Measurements from ENCODE around the gene ING4.

The ING4 gene

GRCh38 chr12:6613776-6614512 lies 49.0 kb downstream of the ING4 start:
- no peak overlapping the region for H3K4me3 ChIP-seq (ENCODE audit: low read depth in 1 of 2, low read length in 2 of 2)
- H3K36me3 ChIP-seq (ENCODE audit: insufficient read depth, low read length) = no peaks in the 10 kb centered on the region
- H3K9ac ChIP-seq (ENCODE audit: low read length) = no peak overlapping the region
- peak overlapping the region; percentile 72 for H3K27ac ChIP-seq (ENCODE audit: low read depth, low read length)
- H3K9me3 ChIP-seq (ENCODE audit: low read length) = no peaks in the 10 kb centered on the region
- H3K27me3 ChIP-seq (ENCODE audit: control insufficient read depth in 1 of 2, insufficient read depth in 2 of 2, low read length in 2 of 2) = no peaks in the 10 kb centered on the region
- peaks cover 40% of the 10 kb centered on the region for H3K4me1 ChIP-seq (ENCODE audit: insufficient read depth, low read length)

GRCh38 chr12:6613015-6613775 lies 49.7 kb downstream of the ING4 start:
- Histone ChIP-seq H3K36me3 (ENCODE audit: insufficient read depth, low read length) (no peaks in the 10 kb centered on the region), H3K9ac (ENCODE audit: low read length) (peak overlapping the region; percentile 14), H3K4me1 (ENCODE audit: insufficient read depth, low read length) (peaks cover 42% of the 10 kb centered on the region), H3K27ac (ENCODE audit: low read depth, low read length) (peak overlapping the region; percentile 99), H3K9me3 (ENCODE audit: low read length) (no peaks in the 10 kb centered on the region), H3K4me3 (ENCODE audit: low read depth in 1 of 2, low read length in 2 of 2) (peak overlapping the region; percentile 5 to 60), H3K27me3 (ENCODE audit: control insufficient read depth in 1 of 2, insufficient read depth in 2 of 2, low read length in 2 of 2) (no peaks in the 10 kb centered on the region)

GRCh38 chr12:6612652-6613014 lies 50.3 kb downstream of the ING4 start:
- H3K27me3 ChIP-seq (ENCODE audit: control insufficient read depth in 1 of 2, insufficient read depth in 2 of 2, low read length in 2 of 2) = no peaks in the 10 kb centered on the region
- peak overlapping the region; percentile 99 for H3K27ac ChIP-seq (ENCODE audit: low read depth, low read length)
- peaks cover 42% of the 10 kb centered on the region for H3K4me1 ChIP-seq (ENCODE audit: insufficient read depth, low read length)
- H3K9me3 ChIP-seq (ENCODE audit: low read length) = no peaks in the 10 kb centered on the region
- peak overlapping the region; percentile 14 for H3K9ac ChIP-seq (ENCODE audit: low read length)
- H3K4me3 ChIP-seq (ENCODE audit: low read depth in 1 of 2, low read length in 2 of 2) = peak overlapping the region; percentile 5 to 60
- no peaks in the 10 kb centered on the region for H3K36me3 ChIP-seq (ENCODE audit: insufficient read depth, low read length)

GRCh38 chr12:6612247-6612646 lies 50.7 kb downstream of the ING4 start:
- H3K27ac ChIP-seq (ENCODE audit: low read depth, low read length) = peak overlapping the region; percentile 99
- H3K4me3 ChIP-seq (ENCODE audit: low read depth in 1 of 2, low read length in 2 of 2) = peak overlapping the region; percentile 5 to 60
- H3K9me3 ChIP-seq (ENCODE audit: low read length) = no peaks in the 10 kb centered on the region
- H3K27me3 ChIP-seq (ENCODE audit: control insufficient read depth in 1 of 2, insufficient read depth in 2 of 2, low read length in 2 of 2) = no peaks in the 10 kb centered on the region
- no peaks in the 10 kb centered on the region for H3K36me3 ChIP-seq (ENCODE audit: insufficient read depth, low read length)
- H3K9ac ChIP-seq (ENCODE audit: low read length) = peak overlapping the region; percentile 14
- peaks cover 43% of the 10 kb centered on the region for H3K4me1 ChIP-seq (ENCODE audit: insufficient read depth, low read length)

- Histone ChIP-seq H3K27ac (ENCODE audit: low read depth, low read length) (peak overlapping the region; percentile 98), H3K9me3 (ENCODE audit: low read length) (no peaks in the 10 kb centered on the region), H3K36me3 (ENCODE audit: insufficient read depth, low read length) (no peaks in the 10 kb centered on the region), H3K27me3 (ENCODE audit: control insufficient read depth in 1 of 2, insufficient read depth in 2 of 2, low read length in 2 of 2) (no peaks in the 10 kb centered on the region), H3K4me1 (ENCODE audit: insufficient read depth, low read length) (peaks cover 60% of the 10 kb centered on the region), H3K4me3 (ENCODE audit: low read depth in 1 of 2, low read length in 2 of 2) (no peak overlapping the region), H3K9ac (ENCODE audit: low read length) (no peak overlapping the region)
Measured at GRCh38 chr12:6608592-6609281, 54.2 kb downstream of the ING4 start.

- no peaks in the 10 kb centered on the region for H3K36me3 ChIP-seq (ENCODE audit: insufficient read depth, low read length)
- H3K9ac ChIP-seq (ENCODE audit: low read length) = peak overlapping the region; percentile 40
- peak overlapping the region; percentile 98 for H3K27ac ChIP-seq (ENCODE audit: low read depth, low read length)
- no peak overlapping the region for H3K4me3 ChIP-seq (ENCODE audit: low read depth in 1 of 2, low read length in 2 of 2)
- H3K27me3 ChIP-seq (ENCODE audit: control insufficient read depth in 1 of 2, insufficient read depth in 2 of 2, low read length in 2 of 2) = no peaks in the 10 kb centered on the region
- H3K9me3 ChIP-seq (ENCODE audit: low read length) = no peaks in the 10 kb centered on the region
- H3K4me1 ChIP-seq (ENCODE audit: insufficient read depth, low read length) = peaks cover 61% of the 10 kb centered on the region
Measured at GRCh38 chr12:6607751-6608591, 54.9 kb downstream of the ING4 start.

- H3K9me3 ChIP-seq (ENCODE audit: low read length) = no peaks in the 10 kb centered on the region
- peak overlapping the region; percentile 88 to 98 for H3K4me3 ChIP-seq (ENCODE audit: low read depth in 1 of 2, low read length in 2 of 2)
- H3K27me3 ChIP-seq (ENCODE audit: control insufficient read depth in 1 of 2, insufficient read depth in 2 of 2, low read length in 2 of 2) = no peaks in the 10 kb centered on the region
- peaks cover 58% of the 10 kb centered on the region for H3K4me1 ChIP-seq (ENCODE audit: insufficient read depth, low read length)
- H3K27ac ChIP-seq (ENCODE audit: low read depth, low read length) = peak overlapping the region; percentile 98
- peak overlapping the region; percentile 88 for H3K9ac ChIP-seq (ENCODE audit: low read length)
- H3K36me3 ChIP-seq (ENCODE audit: insufficient read depth, low read length) = peaks cover 13% of the 10 kb centered on the region
Measured at GRCh38 chr12:6606331-6607131, 56.4 kb downstream of the ING4 start.

GRCh38 chr12:6605421-6606330 lies 57.2 kb downstream of the ING4 start:
- H3K27me3 ChIP-seq (ENCODE audit: control insufficient read depth in 1 of 2, insufficient read depth in 2 of 2, low read length in 2 of 2) = no peaks in the 10 kb centered on the region
- peaks cover 49% of the 10 kb centered on the region for H3K4me1 ChIP-seq (ENCODE audit: insufficient read depth, low read length)
- peak overlapping the region; percentile 98 for H3K27ac ChIP-seq (ENCODE audit: low read depth, low read length)
- H3K9me3 ChIP-seq (ENCODE audit: low read length) = no peaks in the 10 kb centered on the region
- H3K36me3 ChIP-seq (ENCODE audit: insufficient read depth, low read length) = peaks cover 21% of the 10 kb centered on the region
- peak overlapping the region; percentile 88 for H3K9ac ChIP-seq (ENCODE audit: low read length)
- H3K4me3 ChIP-seq (ENCODE audit: low read depth in 1 of 2, low read length in 2 of 2) = peak overlapping the region; percentile 88 to 98

GRCh38 chr12:6604259-6605029 lies 58.5 kb downstream of the ING4 start:
- Histone ChIP-seq H3K36me3 (ENCODE audit: insufficient read depth, low read length) (peaks cover 33% of the 10 kb centered on the region), H3K27me3 (ENCODE audit: control insufficient read depth in 1 of 2, insufficient read depth in 2 of 2, low read length in 2 of 2) (no peaks in the 10 kb centered on the region), H3K4me3 (ENCODE audit: low read depth in 1 of 2, low read length in 2 of 2) (peak overlapping the region; percentile 88 to 98), H3K27ac (ENCODE audit: low read depth, low read length) (peak overlapping the region; percentile 73), H3K9me3 (ENCODE audit: low read length) (no peaks in the 10 kb centered on the region), H3K9ac (ENCODE audit: low read length) (peak overlapping the region; percentile 88), H3K4me1 (ENCODE audit: insufficient read depth, low read length) (peaks cover 48% of the 10 kb centered on the region)
